ENCODE measurements around the gene DSG2. TPM values are rescaled to one million over a fixed set of nuclear protein-coding genes. Genes with fewer than 3 reads are reported as not detected.

DSG2 gene
- total RNA-seq, 1 donor from 2014 or later, result 8.2 TPM

- Mint-ChIP-seq H3K27me3 (ENCODE audit: unreplicated experiment) (peaks cover 5% of the 10 kb centered on the region), H3K4me3 (ENCODE audit: unreplicated experiment) (no peak overlapping the region), H3K27ac (ENCODE audit: unreplicated experiment) (no peak overlapping the region), H3K9me3 (ENCODE audit: unreplicated experiment) (no peaks in the 10 kb centered on the region), H3K36me3 (ENCODE audit: unreplicated experiment) (no peaks in the 10 kb centered on the region), H3K4me1 (ENCODE audit: low read depth, unreplicated experiment) (peaks cover 3% of the 10 kb centered on the region)
- no peak for TF ChIP-seq CTCF (IDR thresholded peaks at IDR 0.05; ENCODE audit: partially characterized antibody, unreplicated experiment)
- no peak for DNase-seq
Measured at GRCh38 chr18:31587529-31587928, 89.6 kb downstream of the DSG2 start.

GRCh38 chr18:31590570-31590969, 92.6 kb downstream of the DSG2 start:
- H3K36me3 Mint-ChIP-seq (ENCODE audit: unreplicated experiment), result no peaks in the 10 kb centered on the region
- no peak overlapping the region for H3K4me3 Mint-ChIP-seq (ENCODE audit: unreplicated experiment)
- peaks cover 7% of the 10 kb centered on the region for H3K4me1 Mint-ChIP-seq (ENCODE audit: low read depth, unreplicated experiment)
- H3K27me3 Mint-ChIP-seq (ENCODE audit: unreplicated experiment), result peaks cover 5% of the 10 kb centered on the region
- DNase-seq, result no peak
- no peaks in the 10 kb centered on the region for H3K9me3 Mint-ChIP-seq (ENCODE audit: unreplicated experiment)
- TF ChIP-seq CTCF (IDR thresholded peaks at IDR 0.05; ENCODE audit: partially characterized antibody, unreplicated experiment), result no peak
- no peak overlapping the region for H3K27ac Mint-ChIP-seq (ENCODE audit: unreplicated experiment)

GRCh38 chr18:31591113-31591512, 93.1 kb downstream of the DSG2 start:
- Mint-ChIP-seq H3K27ac (ENCODE audit: unreplicated experiment) (no peak overlapping the region), H3K9me3 (ENCODE audit: unreplicated experiment) (no peaks in the 10 kb centered on the region), H3K27me3 (ENCODE audit: unreplicated experiment) (peaks cover 5% of the 10 kb centered on the region), H3K36me3 (ENCODE audit: unreplicated experiment) (no peaks in the 10 kb centered on the region), H3K4me3 (ENCODE audit: unreplicated experiment) (no peak overlapping the region), H3K4me1 (ENCODE audit: low read depth, unreplicated experiment) (peaks cover 7% of the 10 kb centered on the region)
- no peak for DNase-seq
- no peak for TF ChIP-seq CTCF (IDR thresholded peaks at IDR 0.05; ENCODE audit: partially characterized antibody, unreplicated experiment)

DNA sequence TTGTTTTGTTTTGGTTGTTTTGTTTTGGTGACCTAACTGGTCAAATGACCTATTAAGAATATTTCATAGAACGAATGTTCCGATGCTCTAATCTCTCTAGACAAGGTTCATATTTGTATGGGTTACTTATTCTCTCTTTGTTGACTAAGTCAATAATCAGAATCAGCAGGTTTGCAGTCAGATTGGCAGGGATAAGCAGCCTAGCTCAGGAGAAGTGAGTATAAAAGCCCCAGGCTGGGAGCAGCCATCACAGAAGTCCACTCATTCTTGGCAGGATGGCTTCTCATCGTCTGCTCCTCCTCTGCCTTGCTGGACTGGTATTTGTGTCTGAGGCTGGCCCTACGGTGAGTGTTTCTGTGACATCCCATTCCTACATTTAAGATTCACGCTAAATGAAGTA, 93.7 kb downstream of the DSG2 start, which contains the start of gene TTR:
TTR (plus strand) TSS at position 250 of the 400 bp plus-strand sequence; CDS start at position 276, 26 bp downstream.
- DNase-seq, result no peak
- peak within 1 kb of the TSS; percentile 81 for H3K27ac Mint-ChIP-seq (ENCODE audit: unreplicated experiment)
- H3K36me3 Mint-ChIP-seq (ENCODE audit: unreplicated experiment), result no peaks in the 10 kb centered on the region
- peak within 1 kb of the TSS; percentile 45 for H3K4me3 Mint-ChIP-seq (ENCODE audit: unreplicated experiment)
- H3K9me3 Mint-ChIP-seq (ENCODE audit: unreplicated experiment), result no peaks in the 10 kb centered on the region
- H3K27me3 Mint-ChIP-seq (ENCODE audit: unreplicated experiment), result peaks cover 5% of the 10 kb centered on the region
- peaks cover 7% of the 10 kb centered on the region for H3K4me1 Mint-ChIP-seq (ENCODE audit: low read depth, unreplicated experiment)
- TF ChIP-seq CTCF (IDR thresholded peaks at IDR 0.05; ENCODE audit: partially characterized antibody, unreplicated experiment), result no peak

DNA sequence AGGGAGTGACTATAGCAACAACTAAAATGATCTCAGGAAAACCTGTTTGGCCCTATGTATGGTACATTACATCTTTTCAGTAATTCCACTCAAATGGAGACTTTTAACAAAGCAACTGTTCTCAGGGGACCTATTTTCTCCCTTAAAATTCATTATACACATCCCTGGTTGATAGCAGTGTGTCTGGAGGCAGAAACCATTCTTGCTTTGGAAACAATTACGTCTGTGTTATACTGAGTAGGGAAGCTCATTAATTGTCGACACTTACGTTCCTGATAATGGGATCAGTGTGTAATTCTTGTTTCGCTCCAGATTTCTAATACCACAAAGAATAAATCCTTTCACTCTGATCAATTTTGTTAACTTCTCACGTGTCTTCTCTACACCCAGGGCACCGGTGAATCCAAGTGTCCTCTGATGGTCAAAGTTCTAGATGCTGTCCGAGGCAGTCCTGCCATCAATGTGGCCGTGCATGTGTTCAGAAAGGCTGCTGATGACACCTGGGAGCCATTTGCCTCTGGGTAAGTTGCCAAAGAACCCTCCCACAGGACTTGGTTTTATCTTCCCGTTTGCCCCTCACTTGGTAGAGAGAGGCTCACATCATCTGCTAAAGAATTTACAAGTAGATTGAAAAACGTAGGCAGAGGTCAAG, 94.7 kb downstream of the DSG2 start:
- H3K4me3 Mint-ChIP-seq (ENCODE audit: unreplicated experiment), result peak overlapping the region; percentile 45
- H3K27me3 Mint-ChIP-seq (ENCODE audit: unreplicated experiment), result peaks cover 5% of the 10 kb centered on the region

More for the DNA sequence above, 94.7 kb downstream of the DSG2 start:
- TF ChIP-seq CTCF (IDR thresholded peaks at IDR 0.05; ENCODE audit: partially characterized antibody, unreplicated experiment), result no peak
- H3K9me3 Mint-ChIP-seq (ENCODE audit: unreplicated experiment), result no peaks in the 10 kb centered on the region
- no peaks in the 10 kb centered on the region for H3K36me3 Mint-ChIP-seq (ENCODE audit: unreplicated experiment)
- H3K27ac Mint-ChIP-seq (ENCODE audit: unreplicated experiment), result peak overlapping the region; percentile 81
- no peak for DNase-seq
- peaks cover 7% of the 10 kb centered on the region for H3K4me1 Mint-ChIP-seq (ENCODE audit: low read depth, unreplicated experiment)
